Measurements from ENCODE around the gene GNG3.

GRCh38 chr11:62753736-62754603, 46.5 kb downstream of the GNG3 start, which contains the start of gene ZBTB3:
- no peak for TF ChIP-seq EZH2phosphoT487 (IDR thresholded peaks at IDR 0.05; ENCODE audit: low read depth)
- TF ChIP-seq, protein P1, sequence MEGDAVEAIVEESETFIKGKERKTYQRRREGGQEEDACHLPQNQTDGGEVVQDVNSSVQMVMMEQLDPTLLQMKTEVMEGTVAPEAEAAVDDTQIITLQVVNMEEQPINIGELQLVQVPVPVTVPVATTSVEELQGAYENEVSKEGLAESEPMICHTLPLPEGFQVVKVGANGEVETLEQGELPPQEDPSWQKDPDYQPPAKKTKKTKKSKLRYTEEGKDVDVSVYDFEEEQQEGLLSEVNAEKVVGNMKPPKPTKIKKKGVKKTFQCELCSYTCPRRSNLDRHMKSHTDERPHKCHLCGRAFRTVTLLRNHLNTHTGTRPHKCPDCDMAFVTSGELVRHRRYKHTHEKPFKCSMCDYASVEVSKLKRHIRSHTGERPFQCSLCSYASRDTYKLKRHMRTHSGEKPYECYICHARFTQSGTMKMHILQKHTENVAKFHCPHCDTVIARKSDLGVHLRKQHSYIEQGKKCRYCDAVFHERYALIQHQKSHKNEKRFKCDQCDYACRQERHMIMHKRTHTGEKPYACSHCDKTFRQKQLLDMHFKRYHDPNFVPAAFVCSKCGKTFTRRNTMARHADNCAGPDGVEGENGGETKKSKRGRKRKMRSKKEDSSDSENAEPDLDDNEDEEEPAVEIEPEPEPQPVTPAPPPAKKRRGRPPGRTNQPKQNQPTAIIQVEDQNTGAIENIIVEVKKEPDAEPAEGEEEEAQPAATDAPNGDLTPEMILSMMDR (IDR thresholded peaks at IDR 0.05; ENCODE audit: low read depth, low read length) = no peak

Measured in OCI-LY3 (cell line).